22Rv1 (cell line): ENCODE results near the gene ST3GAL5.

Experiments
- CTCF ChIP-seq: fragments of 450-650 bp; IDR thresholded peaks from 2 replicates; pipeline ENCODE4 v1.5.1; 2017; ENCODE audit warnings: mild to moderate bottlenecking
- ZFX ChIP-seq: fragments of 450-650 bp; IDR thresholded peaks from 2 replicates; pipeline ENCODE4 v1.6.1; 2017; ENCODE audit warnings: antibody characterized with exemption, borderline replicate concordance

- no peak for TF ChIP-seq CTCF
- no peak for TF ChIP-seq ZFX
These were observed 33.4 kb upstream of the ST3GAL5 start for GRCh38 chr2:85922199-85922598.
